Stimulated activated CD4-positive, alpha-beta T cell treated with anti-CD3 and anti-CD28 coated beads, Interleukin-2, amount 100 ng/mL, for 48 hours (primary cell): Measurements from ENCODE around the gene RASAL3.
"Not testable (repeated sequence)": the region's sequence is repeated elsewhere in the genome, so short reads cannot be mapped to it uniquely, and the experiment has no call there.

ENCODE experiments used
- DNase-seq, 2 donors: peaks; one replicate each; pipeline ENCODE4 v3.0.0-alpha.2; 2020

The RASAL3 gene

DNA sequence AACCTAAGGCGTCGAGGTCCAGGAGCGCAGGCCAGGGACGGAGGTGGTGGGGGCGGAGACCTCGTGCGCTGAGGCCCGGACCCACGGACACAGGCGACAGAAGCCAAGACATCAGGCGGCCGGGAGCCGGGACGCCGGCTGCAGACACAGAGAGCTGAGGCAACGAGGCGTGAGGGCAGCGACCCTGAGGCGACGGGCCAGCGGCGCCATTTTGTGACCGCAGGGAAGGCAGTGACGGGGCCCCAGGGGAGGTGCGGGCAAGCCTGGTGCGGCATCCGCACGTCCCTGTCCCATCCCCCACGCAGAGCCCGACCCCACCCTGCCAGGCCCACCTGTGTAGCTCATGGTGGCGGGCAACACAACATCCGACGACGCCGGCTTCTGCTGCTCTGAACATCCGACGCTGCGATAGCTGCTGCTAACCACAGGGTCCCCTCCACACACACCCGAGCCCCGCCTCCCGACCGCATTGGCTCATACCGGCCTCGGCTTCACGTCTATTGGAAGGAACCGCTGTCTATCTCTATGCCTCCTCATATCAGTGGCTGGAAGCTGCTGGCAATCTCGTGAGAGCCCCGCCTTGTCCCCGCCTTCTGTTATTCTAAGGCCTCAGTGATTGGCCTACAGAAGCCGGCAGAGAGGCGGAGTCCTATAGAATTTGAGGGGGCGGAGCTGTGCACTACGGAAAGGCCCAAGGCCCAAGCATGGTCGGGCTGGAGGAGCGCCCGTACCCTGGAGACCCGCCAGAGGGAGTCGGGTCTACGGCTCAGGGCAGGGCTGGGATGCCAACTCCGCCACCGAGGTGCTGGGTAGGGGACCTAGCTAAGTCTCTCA is 45.5 kb downstream of the RASAL3 start, which contains the start of gene AKAP8L:
AKAP8L (minus strand) TSS at position 410 of the 834 bp plus-strand sequence; CDS start at position 345, 65 bp downstream.
- DNase-seq: peak; percentile 95 to 97

GRCh38 chr19:15418231-15418578 is 46.1 kb downstream of the RASAL3 start:
- DNase-seq: no peak

- DNase-seq: no peak
Measured at GRCh38 chr19:15417699-15418098, 46.6 kb downstream of the RASAL3 start.

- DNase-seq: no peak
Measured at GRCh38 chr19:15412832-15413231, 51.5 kb downstream of the RASAL3 start.

DNA sequence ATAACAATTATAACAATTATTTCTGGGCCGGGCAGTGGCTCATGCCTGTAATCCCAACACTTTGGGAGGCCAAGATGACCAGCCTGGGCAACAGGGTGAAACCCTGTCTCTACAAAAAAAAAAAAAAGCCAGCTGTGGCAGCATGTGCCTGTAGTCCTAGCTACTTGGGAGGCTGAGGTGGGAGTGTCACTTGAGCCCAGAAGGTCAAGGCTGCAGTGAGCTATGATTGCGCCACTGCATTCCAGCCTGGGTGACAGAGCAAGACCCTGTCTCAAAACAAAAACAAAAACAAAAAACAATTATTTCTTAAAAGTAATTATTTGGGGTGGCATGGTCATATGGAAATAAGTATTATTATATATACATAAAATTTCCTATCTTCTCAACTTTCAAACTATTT is 53.0 kb downstream of the RASAL3 start:
- DNase-seq: not testable (repeated sequence)

GRCh38 chr19:15404780-15405211 is 59.5 kb downstream of the RASAL3 start:
- DNase-seq: no peak

- no peak for DNase-seq
Measured at GRCh38 chr19:15404097-15404779, 60.1 kb downstream of the RASAL3 start.

- DNase-seq: no peak
Measured at GRCh38 chr19:15403151-15403531, 61.2 kb downstream of the RASAL3 start.

DNA sequence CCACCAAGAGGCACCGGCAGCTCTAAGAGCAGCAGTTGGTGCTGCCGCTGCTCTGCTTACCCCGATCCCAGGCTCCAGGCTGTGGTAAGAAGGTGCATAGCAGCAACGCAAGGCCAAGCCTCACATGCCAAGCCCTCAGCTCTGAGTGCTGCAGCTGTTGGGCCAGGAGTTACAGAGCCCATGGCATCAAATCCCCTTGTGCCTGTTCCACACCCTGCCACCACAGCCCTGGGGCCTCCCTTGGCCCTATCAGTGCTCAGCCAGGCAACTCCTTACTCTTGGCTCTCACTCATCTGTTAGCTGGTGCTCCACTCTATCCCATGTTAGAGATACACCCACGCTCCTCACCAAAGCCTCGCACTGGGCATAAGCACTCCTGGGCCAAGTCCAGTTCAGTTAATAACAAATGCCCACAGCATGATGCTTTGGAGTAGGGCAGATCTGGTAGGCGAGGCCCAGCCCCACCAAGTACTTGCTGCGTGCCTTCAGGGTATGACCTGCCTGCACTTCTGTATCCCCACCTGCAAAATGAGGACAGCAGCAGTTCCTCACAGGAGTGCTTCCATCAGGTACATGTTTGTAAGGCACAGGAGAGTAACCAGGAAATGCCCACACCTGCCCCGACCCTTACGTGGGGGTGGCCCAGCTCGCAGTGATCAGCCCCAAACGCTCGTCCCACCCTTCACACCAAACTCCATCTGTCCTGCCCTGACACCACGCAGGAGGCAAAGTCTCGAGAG is 61.8 kb downstream of the RASAL3 start:
- no peak for DNase-seq
